KG1 (cell line): ENCODE data around the gene MRAP.

Source experiments
- DNase-seq: peaks from one replicate; lab custom pipeline; 2025; lab: John Stamatoyannopoulos, UW

Gene MRAP

GRCh38 chr21:32349333-32349944 lies 50.8 kb downstream of the MRAP start:
- no peak for DNase-seq

- DNase-seq = no peak
These were observed 51.7 kb downstream of the MRAP start for GRCh38 chr21:32350211-32350980.

- no peak for DNase-seq
These were observed 52.3 kb downstream of the MRAP start for GRCh38 chr21:32350981-32351380.

GRCh38 chr21:32351428-32351827 lies 52.8 kb downstream of the MRAP start:
- no peak for DNase-seq

- DNase-seq = no peak
These were observed 53.9 kb downstream of the MRAP start for GRCh38 chr21:32352526-32352925.

GRCh38 chr21:32353002-32353711 lies 54.5 kb downstream of the MRAP start:
- DNase-seq = no peak

DNA sequence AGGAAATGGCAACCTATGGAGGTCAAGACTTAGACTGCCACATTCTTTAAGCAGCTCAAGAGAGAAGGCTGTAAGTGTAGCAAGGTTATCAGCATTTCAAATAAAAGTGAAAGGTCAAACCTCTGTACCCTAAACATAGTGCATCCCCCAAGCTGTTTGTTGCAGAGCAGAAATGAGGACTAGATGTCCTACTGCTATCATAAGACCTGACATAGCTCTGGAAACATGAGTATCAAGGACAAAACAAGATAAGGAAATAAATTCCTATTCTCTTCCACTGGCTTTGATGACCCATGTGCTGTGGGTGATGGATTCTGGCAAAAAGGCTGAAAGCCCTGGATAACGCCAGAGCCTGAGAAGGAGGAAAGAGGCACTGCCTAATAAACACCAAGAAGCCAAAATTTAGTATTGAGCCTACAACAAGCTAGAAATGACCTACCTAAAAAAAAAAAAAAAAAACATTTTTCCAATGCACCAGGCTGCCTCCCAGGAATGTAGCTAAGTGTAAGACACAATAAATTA lies 58.3 kb downstream of the MRAP start:
- DNase-seq = no peak

GRCh38 chr21:32359719-32360260 lies 61.1 kb downstream of the MRAP start:
- DNase-seq = no peak

DNA sequence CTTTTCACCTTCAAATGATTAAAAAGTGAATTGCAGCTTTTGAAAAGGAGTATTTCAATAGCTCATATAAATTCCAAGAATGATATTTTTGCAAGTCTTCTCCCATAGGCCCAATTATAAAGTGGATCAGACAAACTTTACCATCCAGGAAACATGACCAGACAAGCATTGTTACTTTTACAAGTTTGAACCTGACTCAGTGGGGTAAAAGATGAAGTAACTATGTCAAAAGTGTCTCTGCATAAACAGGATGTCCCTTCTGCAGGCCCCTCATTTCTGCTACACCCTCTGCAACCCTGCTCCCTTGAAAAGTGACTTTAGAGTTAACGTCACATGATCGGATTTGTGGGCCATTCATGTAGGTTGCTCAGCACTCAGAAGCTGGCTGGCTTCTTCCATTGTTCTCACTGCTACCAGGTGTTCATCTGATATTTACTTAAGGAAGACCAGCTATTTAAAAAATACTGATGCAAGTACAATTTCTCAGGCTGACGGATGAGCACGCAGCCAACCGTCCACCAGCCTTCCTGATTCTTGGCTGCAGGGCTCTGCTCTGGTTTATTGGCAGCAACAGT lies 61.8 kb downstream of the MRAP start:
- no peak for DNase-seq
